VCaP (cell line): Measurements from ENCODE around the gene DCP1A.

ENCODE experiments used
- H3K27ac ChIP-seq: fragments of 450-650 bp; 2 replicates; pipeline ENCODE4 v1.5.1; 2017
- TF ChIP-seq, protein P1 (sequence below): fragments of 450-650 bp; conservative IDR thresholded peaks from 2 replicates; pipeline ENCODE4 v1.5.1; 2017; ENCODE audit warnings: mild to moderate bottlenecking, moderate library complexity

Gene DCP1A

GRCh38 chr3:53324105-53324504 is 23.2 kb downstream of the DCP1A start:
- TF ChIP-seq, protein P1, sequence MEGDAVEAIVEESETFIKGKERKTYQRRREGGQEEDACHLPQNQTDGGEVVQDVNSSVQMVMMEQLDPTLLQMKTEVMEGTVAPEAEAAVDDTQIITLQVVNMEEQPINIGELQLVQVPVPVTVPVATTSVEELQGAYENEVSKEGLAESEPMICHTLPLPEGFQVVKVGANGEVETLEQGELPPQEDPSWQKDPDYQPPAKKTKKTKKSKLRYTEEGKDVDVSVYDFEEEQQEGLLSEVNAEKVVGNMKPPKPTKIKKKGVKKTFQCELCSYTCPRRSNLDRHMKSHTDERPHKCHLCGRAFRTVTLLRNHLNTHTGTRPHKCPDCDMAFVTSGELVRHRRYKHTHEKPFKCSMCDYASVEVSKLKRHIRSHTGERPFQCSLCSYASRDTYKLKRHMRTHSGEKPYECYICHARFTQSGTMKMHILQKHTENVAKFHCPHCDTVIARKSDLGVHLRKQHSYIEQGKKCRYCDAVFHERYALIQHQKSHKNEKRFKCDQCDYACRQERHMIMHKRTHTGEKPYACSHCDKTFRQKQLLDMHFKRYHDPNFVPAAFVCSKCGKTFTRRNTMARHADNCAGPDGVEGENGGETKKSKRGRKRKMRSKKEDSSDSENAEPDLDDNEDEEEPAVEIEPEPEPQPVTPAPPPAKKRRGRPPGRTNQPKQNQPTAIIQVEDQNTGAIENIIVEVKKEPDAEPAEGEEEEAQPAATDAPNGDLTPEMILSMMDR, result no peak
- H3K27ac ChIP-seq, result no peak overlapping the region

GRCh38 chr3:53320697-53321096 is 26.6 kb downstream of the DCP1A start:
- no peak overlapping the region for H3K27ac ChIP-seq
- TF ChIP-seq, protein P1, result no peak

DNA sequence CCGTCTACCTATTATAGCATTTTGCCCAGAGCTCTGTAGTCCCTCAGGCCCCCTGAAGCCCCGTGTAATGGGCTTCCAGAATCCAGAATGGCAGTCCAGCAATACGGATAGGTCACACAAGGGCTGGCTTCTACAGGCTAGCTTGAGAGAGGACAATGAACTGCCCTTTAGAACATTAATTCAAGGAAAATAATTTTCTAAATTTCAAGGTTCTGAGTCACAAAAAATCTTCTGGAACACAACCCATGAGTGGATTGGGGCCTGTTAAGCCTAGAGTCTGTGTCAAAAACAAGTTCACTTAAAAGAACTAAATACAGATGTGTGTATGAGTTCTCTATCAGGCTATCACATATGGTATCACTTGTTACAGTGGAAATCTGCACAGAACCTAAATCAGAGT is 28.8 kb downstream of the DCP1A start:
- H3K27ac ChIP-seq, result no peak overlapping the region
- TF ChIP-seq, protein P1, result no peak

DNA sequence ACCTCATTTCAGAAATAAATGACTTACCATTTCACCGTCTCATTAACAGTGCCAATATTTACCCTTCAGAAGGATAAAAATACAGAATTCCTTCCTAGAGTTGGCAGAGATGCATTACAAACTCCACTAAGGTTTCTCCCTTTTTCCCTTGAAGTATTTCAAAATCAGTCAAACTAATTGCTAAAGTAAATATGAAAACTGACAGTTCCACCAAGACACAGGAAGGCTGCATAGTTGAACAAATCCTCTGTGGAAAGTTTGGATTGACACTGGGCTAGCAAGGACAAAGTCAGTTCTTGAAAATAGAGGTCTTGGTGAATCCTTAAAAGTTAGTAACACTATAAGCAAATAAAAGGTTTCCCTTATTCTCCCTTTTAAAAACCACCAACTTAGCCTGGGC is 34.5 kb downstream of the DCP1A start:
- no peak overlapping the region for H3K27ac ChIP-seq
- TF ChIP-seq, protein P1, result no peak

- no peak overlapping the region for H3K27ac ChIP-seq
- TF ChIP-seq, protein P1, result no peak
Observed at GRCh38 chr3:53311882-53312281, 35.5 kb downstream of the DCP1A start.

DNA sequence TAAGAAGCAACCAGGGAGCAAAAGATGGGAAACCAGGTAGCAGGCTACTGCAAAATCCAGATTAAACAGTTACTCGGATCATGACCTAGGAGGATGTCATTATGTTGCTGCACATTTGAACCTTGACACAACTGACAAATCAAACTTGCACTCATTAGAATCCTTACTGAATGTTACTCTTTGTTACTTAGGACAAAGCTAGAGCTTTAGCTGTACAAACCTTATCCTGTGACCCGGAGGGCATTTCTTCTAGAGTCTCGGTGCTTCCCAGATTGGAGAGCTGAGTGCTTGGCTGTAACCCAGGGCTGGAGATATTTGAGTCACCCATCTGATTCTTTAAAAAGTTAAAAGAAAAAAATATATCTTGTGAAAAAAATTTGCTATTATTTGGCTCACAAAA is 43.4 kb downstream of the DCP1A start:
- TF ChIP-seq, protein P1, result no peak
- H3K27ac ChIP-seq, result peak overlapping the region; percentile 69

DNA sequence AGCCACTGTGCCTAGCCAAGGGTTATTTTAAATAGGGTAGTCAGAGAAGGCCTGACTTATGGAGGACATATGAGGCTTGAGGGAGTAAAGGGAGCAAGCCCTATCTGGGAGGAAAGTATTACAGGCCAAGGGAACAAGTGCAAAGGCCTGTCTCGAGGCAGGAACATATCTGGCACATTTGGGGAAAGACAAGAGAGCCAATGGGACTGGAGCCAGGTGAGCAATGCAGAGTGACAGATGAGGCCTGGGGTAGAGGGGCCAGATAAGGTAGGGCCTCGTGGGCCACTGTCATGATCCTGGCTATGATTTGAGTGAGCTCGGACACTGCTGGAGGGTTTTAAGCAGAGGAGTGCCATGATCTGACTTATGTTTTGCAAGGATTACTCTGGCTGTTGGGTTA is 43.8 kb downstream of the DCP1A start:
- H3K27ac ChIP-seq, result peak overlapping the region; percentile 69
- TF ChIP-seq, protein P1, result no peak

DNA sequence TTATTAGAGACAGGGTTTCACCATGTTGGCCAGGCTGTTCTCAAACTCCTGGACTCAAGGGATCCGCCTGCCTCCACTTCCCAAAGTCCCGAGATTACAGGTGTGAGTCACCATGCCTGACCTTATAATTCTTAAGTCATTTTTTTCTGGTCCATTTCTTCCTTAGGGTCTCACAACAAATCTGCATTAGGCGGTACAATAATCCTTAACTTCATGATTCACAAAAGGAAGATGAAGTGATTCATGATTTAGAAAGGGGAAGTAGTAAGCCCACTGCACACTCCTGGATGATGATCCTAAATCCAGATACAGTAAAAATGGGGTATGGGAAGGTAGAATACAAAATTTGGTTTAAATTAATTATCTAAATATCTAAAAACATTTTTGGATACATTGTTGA is 46.5 kb downstream of the DCP1A start:
- TF ChIP-seq, protein P1, result no peak
- no peak overlapping the region for H3K27ac ChIP-seq
